Mucosa of descending colon (tissue), 3 donors: ENCODE data around the gene GSK3B. TPM values are rescaled to one million over a fixed set of nuclear protein-coding genes. Genes with fewer than 3 reads are reported as not detected.

Source experiments
- ATAC-seq: fragments of 200-7000 bp; cut with Tn5 transposase; one replicate; pipeline ENCODE4 v1.9.1; 2020; ENCODE audit warnings: mild to moderate bottlenecking, moderate library complexity
- DNase-seq, 3 donors: peaks; one replicate each; pipeline ENCODE4 v3.0.0-alpha.2; 2020
- H3K36me3 ChIP-seq: fragments of 200-600 bp; one replicate; pipeline ENCODE4 v1.8.0; 2021; ENCODE audit warnings: low read depth, mild to moderate bottlenecking
- H3K4me1 ChIP-seq: fragments of 200-600 bp; one replicate; pipeline ENCODE4 v1.8.0; 2021; ENCODE audit warnings: low read depth, mild to moderate bottlenecking
- H3K4me3 ChIP-seq: fragments of 200-600 bp; one replicate; pipeline ENCODE4 v1.8.0; 2021; ENCODE audit warnings: mild to moderate bottlenecking
- H3K9me3 ChIP-seq: fragments of 200-600 bp; one replicate; pipeline ENCODE4 v1.8.0; 2021; ENCODE audit warnings: mild to moderate bottlenecking
- CTCF ChIP-seq: fragments of 200-600 bp; IDR thresholded peaks from one replicate; pipeline ENCODE4 v1.8.0; 2022; ENCODE audit warnings: antibody characterized with exemption, mild to moderate bottlenecking
- intact Hi-C, 2 donors: fragments of 100-400 bp; cut with DNase I in 1 of 2; cut with micrococcal nuclease in 1 of 2; formaldehyde crosslinking; loops; one replicate each; pipeline versions ENCODE4 v1.11.0 to v1.11.1; 2022; cut with DNase I, micrococcal nuclease
- total RNA-seq, 3 donors: library from RNA; stranded (reverse); fragmentation: NEBNext Ultra II Directional in 2 of 3; extraction: Animal tissue kit (Norgen Biotek cat#: 25700) in 2 of 3; gene quantifications; one replicate each; pipeline versions ENCODE4 v1.2.1 to v1.2.4, GENCODE V29; 2021 to 2023
- donor health status: DM: no; HTN: no; CAD: no; lungs with moderate emphysema.
- donor health status: DM: no; HTN: no; CAD: no.
- donor health status: DM: no; HTN: yes; CAD: no.

GSK3B gene
- total RNA-seq, 3 donors from 2014 or later, result 40.1 to 41.9 (median 41.0) TPM

- intact Hi-C loops, result no loop called here
- H3K9me3 ChIP-seq, result peaks cover 5% of the 10 kb centered on the region
Measured at GRCh38 chr3:120119846-120120510, 25.7 kb upstream of the GSK3B start.

GRCh38 chr3:120114981-120115380, 20.7 kb upstream of the GSK3B start:
- TF ChIP-seq CTCF, result no peak
- Histone ChIP-seq H3K4me3 (no peak overlapping the region), H3K9me3 (peaks cover 5% of the 10 kb centered on the region), H3K4me1 (no peaks in the 10 kb centered on the region), H3K36me3 (no peaks in the 10 kb centered on the region)
- ATAC-seq, result no peak
- no peak for DNase-seq
- intact Hi-C loops, result no loop called here

More at GRCh38 chr3:120119846-120120510, 25.7 kb upstream of the GSK3B start:
- TF ChIP-seq CTCF, result no peak
- DNase-seq, result no peak
- Histone ChIP-seq H3K4me3 (no peak overlapping the region), H3K4me1 (no peaks in the 10 kb centered on the region), H3K36me3 (no peaks in the 10 kb centered on the region)
- no peak for ATAC-seq

- H3K4me3 ChIP-seq, result no peak overlapping the region
- DNase-seq (no peak), ATAC-seq (no peak)
- peaks cover 5% of the 10 kb centered on the region for H3K9me3 ChIP-seq
- no peak for TF ChIP-seq CTCF
- H3K36me3 ChIP-seq, result no peaks in the 10 kb centered on the region
- intact Hi-C loops, result no loop called here
- no peaks in the 10 kb centered on the region for H3K4me1 ChIP-seq
Measured at GRCh38 chr3:120114376-120114775, 20.1 kb upstream of the GSK3B start.

- intact Hi-C loops, result no loop called here
- no peaks in the 10 kb centered on the region for H3K36me3 ChIP-seq
- H3K9me3 ChIP-seq, result peaks cover 5% of the 10 kb centered on the region
- no peak overlapping the region for H3K4me3 ChIP-seq
- DNase-seq (no peak), ATAC-seq (no peak)
- no peaks in the 10 kb centered on the region for H3K4me1 ChIP-seq
- no peak for TF ChIP-seq CTCF
Measured at GRCh38 chr3:120113128-120114116, 19.2 kb upstream of the GSK3B start.

GRCh38 chr3:120111898-120112297, 17.7 kb upstream of the GSK3B start:
- no peaks in the 10 kb centered on the region for H3K4me1 ChIP-seq
- no peaks in the 10 kb centered on the region for H3K36me3 ChIP-seq
- intact Hi-C loops, result no loop called here
- TF ChIP-seq CTCF, result no peak
- DNase-seq, result no peak
- no peak for ATAC-seq
- H3K4me3 ChIP-seq, result no peak overlapping the region
- H3K9me3 ChIP-seq, result peaks cover 5% of the 10 kb centered on the region
